Astrocyte of the spinal cord (primary cell): ENCODE measurements around the gene ARSB.
A peak's percentile ranks its signal among the peaks of the same experiment; 100 is the strongest.
"Not testable (repeated sequence)": the region's sequence is repeated elsewhere in the genome, so short reads cannot be mapped to it uniquely, and the experiment has no call there.

Experiments used
- DNase-seq: peaks from one replicate; pipeline ENCODE4 v3.0.0; 2011; ENCODE audit warnings: low read depth, low spot score
- H3K4me3 ChIP-seq: 2 replicates; pipeline ENCODE4 v1.5.1; 2011; ENCODE audit warnings: low read depth, mild to moderate bottlenecking, low read length, moderate library complexity
- in situ Hi-C: cut with HindIII; loops from 2 replicates; pipeline ENCODE4 v1.10.0; 2017; ENCODE audit warnings: low sequenced_read_pairs
- TF ChIP-seq, protein P1 (sequence below): IDR thresholded peaks from 2 replicates; pipeline ENCODE4 v1.5.1; 2012; ENCODE audit warnings: low read depth, mild to moderate bottlenecking, low read length, inconsistent platforms

Gene ARSB

GRCh38 chr5:78765116-78765515, 220.0 kb downstream of the ARSB start:
- H3K4me3 ChIP-seq, result no peak overlapping the region
- in situ Hi-C loops, result no loop called here
- DNase-seq, result no peak
- TF ChIP-seq, protein P1, sequence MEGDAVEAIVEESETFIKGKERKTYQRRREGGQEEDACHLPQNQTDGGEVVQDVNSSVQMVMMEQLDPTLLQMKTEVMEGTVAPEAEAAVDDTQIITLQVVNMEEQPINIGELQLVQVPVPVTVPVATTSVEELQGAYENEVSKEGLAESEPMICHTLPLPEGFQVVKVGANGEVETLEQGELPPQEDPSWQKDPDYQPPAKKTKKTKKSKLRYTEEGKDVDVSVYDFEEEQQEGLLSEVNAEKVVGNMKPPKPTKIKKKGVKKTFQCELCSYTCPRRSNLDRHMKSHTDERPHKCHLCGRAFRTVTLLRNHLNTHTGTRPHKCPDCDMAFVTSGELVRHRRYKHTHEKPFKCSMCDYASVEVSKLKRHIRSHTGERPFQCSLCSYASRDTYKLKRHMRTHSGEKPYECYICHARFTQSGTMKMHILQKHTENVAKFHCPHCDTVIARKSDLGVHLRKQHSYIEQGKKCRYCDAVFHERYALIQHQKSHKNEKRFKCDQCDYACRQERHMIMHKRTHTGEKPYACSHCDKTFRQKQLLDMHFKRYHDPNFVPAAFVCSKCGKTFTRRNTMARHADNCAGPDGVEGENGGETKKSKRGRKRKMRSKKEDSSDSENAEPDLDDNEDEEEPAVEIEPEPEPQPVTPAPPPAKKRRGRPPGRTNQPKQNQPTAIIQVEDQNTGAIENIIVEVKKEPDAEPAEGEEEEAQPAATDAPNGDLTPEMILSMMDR, result no peak

DNA sequence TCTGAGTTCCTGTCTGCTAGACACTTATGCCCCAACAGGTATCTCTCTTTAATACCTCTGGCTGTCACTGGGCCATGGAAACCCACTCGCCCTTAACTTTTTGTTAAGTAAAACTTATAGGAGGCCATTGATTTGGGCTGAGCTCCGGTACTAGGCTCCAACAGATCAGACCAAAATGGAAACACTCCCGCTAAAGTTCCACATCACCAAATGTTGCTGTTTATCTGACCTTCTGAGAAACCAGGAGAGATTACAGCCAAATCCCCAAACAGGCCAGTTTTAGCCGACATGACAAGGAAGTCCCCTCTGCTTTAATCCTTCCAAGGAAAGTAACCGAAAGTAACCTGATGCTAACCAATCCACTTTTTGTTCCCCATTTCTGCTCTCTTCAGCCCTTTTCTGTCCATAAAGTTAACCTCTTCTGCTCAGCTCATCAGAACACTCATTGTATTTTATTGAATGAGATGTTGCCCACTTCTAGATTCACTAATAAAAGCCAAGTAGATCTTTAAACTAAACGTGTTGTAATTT, 221.4 kb downstream of the ARSB start:
- in situ Hi-C loops, result no loop called here
- DNase-seq, result no peak
- TF ChIP-seq, protein P1, result no peak
- H3K4me3 ChIP-seq, result no peak overlapping the region

DNA sequence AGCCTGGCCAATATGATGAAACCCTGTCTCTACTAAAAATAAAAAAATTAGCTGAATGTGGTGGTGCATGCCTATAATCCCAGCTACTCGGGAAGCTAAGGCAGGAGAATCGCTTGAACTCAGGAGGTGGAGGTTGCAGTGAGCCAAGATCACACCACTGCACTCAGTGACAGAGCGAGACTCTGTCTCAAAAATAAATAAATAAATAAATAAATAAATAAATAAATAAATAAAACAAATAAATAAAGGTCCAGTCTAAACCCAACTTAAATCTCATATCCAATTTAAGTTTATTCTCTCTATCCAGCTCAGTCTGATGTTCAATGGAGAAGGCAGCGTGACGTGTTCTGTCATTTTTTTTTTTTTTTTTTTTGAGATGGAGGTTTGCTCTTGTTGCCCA, 222.4 kb downstream of the ARSB start:
- in situ Hi-C loops, DNase-seq, H3K4me3 ChIP-seq: not testable (repeated sequence)

DNA sequence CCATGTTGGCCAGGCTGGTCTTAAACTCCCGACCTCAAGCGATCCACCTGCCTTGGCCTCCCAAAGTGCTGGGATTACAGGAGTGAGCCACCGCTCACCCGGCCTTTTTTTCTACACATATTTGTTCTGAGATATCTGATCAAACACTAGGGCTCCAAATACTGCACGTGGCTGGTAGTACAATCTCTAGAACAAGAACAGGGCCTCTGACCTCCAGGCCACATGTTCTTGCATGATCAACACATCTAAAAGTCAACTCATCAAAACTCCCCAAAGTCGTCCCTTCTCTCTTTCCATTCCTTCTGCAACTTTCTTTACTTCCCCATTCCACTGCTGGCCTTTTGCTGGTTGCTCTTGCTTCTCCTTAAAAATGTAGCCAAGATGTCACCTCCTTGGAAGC, 223.3 kb downstream of the ARSB start:
- no peak overlapping the region for H3K4me3 ChIP-seq
- DNase-seq, result no peak
- TF ChIP-seq, protein P1, result no peak
- in situ Hi-C loops, result no loop called here

- in situ Hi-C loops, result no loop called here
- H3K4me3 ChIP-seq, result no peak overlapping the region
- DNase-seq, result no peak
- TF ChIP-seq, protein P1, result peak; percentile 42
Measured at GRCh38 chr5:78760770-78761169, 224.3 kb downstream of the ARSB start.

DNA sequence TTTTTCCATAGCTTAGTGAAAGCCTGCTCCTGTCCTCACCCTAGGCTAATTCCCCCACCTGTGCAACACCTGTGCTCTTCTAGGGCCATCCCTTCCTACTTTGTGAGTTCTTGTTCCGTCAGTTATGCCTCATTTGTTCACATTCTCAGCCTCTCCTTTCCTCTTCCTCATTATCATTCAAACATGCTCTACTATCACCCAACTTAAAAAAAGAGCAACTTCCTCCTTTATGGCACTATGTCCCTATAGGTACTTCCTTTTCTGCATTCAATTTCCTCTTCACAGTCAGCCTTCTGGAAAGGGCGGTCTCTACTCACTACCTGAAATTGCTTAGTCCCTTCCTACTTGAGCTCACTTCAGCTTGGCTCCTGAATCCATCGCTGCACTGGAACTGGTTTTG, 224.7 kb downstream of the ARSB start:
- H3K4me3 ChIP-seq, result no peak overlapping the region
- in situ Hi-C loops, result no loop called here
- DNase-seq, result no peak
- TF ChIP-seq, protein P1, result no peak

DNA sequence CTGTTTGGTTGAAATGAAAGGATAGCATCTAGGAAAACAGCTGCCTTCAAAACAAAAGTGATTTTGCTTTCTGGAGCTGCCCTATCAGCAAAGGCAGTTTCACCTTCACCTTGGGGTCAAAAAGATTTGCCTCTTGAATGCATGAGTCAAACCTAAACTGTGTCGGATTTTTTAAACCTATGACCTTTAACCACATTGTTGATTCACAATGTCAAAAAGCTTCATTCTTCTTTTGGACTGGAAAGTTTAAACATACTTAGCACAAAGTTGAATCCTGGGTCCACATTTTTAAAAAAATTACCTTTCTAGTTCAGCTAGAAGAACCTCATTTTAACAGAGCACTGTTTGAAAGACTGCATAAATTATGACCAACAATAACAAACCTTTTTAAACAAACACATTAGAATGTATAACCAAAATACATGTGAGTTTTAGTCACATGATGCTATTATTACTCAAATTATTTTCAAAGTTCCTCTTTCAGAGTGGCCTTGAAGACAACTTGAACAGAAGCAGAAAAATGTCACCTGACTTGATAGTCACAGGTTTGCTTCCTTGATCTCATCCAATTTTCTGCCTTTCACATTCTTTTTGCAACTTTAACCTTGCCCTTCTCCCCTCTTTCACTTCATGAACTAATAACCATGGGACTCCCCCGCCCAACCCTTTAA, 226.8 kb downstream of the ARSB start:
- in situ Hi-C loops, result no loop called here
- DNase-seq, result peak; percentile 18

More for the DNA sequence above, 226.8 kb downstream of the ARSB start:
- TF ChIP-seq, protein P1, result no peak
- H3K4me3 ChIP-seq, result no peak overlapping the region
